Activated naive CD8-positive, alpha-beta T cell (primary cell): ENCODE measurements around the gene OBSL1.

Source experiments
- H3K27ac Mint-ChIP-seq: one replicate; pipeline ENCODE4 v1.8.0; 2021; ENCODE audit warnings: mixed read lengths
- H3K27me3 Mint-ChIP-seq: one replicate; pipeline ENCODE4 v1.8.0; 2021; ENCODE audit warnings: mixed read lengths
- H3K36me3 Mint-ChIP-seq: one replicate; pipeline ENCODE4 v1.8.0; 2021; ENCODE audit warnings: mixed read lengths
- H3K4me1 Mint-ChIP-seq: one replicate; pipeline ENCODE4 v1.8.0; 2021; ENCODE audit warnings: low read depth, mixed read lengths
- H3K4me3 Mint-ChIP-seq: one replicate; pipeline ENCODE4 v1.8.0; 2021; ENCODE audit warnings: mild to moderate bottlenecking, mixed read lengths
- H3K9me3 Mint-ChIP-seq: one replicate; pipeline ENCODE4 v1.8.0; 2021; ENCODE audit warnings: low read depth, mixed read lengths

OBSL1 gene

DNA sequence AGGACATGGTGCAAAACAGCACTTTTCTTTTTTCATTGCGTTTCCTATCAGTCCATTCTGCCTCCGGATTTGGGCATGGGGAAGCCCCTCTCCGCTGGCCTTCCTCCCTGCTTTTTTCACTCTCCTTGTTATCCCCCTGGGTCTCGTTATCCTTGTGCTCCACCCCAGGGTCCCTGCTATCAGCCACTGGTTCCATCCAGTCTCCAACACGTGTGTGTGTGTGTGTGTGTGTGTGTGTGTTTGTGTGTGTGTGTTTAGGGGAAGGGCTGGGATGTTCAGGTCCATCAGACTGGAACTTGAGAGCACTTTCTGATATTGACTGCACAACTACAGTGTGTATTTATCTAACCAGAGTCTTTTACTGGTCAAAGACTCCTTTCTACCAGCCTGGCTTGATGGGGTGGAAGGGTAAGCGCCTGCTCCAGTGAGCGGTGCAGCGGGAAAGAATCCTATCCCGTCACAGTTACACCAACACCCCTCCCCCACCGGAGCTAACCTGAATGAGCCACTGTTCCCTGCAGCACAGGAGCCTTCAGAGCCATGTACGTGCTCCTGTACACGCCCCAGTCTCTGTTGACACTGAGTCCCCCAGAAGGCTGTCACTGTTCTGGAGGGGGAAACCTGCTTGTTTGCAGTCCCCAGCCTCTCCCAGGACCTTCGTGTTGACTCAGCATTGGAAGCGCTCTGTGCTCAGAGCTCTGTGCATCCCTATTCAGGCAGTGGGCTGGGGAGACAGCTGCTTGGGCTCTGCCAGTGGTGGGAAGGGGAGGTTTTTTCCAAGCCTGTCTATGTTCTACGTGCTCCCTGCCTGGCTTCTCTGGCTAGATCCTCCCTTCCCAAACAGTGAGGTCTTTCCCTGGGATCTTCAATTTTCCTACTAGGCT, 5.4 kb upstream of the OBSL1 start:
- Mint-ChIP-seq H3K27ac (no peak overlapping the region), H3K9me3 (no peaks in the 10 kb centered on the region), H3K36me3 (no peaks in the 10 kb centered on the region), H3K4me1 (no peaks in the 10 kb centered on the region), H3K4me3 (no peak overlapping the region), H3K27me3 (peaks cover 14% of the 10 kb centered on the region)

DNA sequence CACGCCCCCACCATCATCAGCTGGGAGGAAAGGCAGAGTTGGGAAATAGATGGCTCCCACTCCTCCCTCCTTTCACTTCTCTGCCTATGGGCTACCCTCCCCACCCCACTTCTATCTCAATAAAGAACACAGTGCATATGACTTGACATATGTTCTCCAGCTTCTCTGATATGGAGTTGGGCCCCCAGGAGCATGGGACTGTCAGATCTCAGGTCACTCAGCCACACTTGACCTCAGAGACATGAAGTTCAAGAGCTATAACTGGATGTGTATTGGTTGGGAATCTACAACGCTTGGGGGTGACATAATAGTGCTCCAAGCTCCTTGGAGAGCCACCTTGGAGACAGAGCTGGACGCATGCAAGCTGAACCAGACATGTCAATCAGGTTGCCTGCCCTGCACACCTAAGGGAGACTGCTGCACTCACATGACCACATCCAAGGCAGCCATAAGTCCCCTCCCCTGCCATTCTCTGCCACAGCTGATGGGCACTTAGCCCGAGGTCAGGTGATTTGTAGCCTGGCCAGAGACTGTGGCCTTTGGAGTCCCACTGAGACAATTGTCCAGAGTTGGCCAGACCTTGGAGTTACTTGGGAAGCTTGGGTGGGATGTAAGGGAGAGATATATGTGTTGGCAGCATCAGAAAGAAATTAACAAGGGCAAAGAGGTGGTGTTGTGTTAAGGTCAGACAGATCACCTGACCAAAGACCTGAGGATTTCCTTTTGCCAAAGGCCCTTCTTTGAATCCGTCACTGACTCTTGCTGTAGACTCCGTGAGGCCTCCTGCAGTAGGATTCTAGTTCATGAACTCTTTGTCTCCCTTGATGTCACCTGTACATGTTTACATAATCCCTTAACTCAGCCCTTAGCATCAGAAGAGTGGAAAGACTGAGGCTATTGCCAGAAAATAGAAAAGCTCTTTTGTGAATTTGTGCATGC, 4.5 kb upstream of the OBSL1 start:
- Mint-ChIP-seq H3K27me3 (peaks cover 15% of the 10 kb centered on the region), H3K27ac (no peak overlapping the region), H3K36me3 (no peaks in the 10 kb centered on the region), H3K4me1 (no peaks in the 10 kb centered on the region), H3K4me3 (no peak overlapping the region), H3K9me3 (no peaks in the 10 kb centered on the region)

DNA sequence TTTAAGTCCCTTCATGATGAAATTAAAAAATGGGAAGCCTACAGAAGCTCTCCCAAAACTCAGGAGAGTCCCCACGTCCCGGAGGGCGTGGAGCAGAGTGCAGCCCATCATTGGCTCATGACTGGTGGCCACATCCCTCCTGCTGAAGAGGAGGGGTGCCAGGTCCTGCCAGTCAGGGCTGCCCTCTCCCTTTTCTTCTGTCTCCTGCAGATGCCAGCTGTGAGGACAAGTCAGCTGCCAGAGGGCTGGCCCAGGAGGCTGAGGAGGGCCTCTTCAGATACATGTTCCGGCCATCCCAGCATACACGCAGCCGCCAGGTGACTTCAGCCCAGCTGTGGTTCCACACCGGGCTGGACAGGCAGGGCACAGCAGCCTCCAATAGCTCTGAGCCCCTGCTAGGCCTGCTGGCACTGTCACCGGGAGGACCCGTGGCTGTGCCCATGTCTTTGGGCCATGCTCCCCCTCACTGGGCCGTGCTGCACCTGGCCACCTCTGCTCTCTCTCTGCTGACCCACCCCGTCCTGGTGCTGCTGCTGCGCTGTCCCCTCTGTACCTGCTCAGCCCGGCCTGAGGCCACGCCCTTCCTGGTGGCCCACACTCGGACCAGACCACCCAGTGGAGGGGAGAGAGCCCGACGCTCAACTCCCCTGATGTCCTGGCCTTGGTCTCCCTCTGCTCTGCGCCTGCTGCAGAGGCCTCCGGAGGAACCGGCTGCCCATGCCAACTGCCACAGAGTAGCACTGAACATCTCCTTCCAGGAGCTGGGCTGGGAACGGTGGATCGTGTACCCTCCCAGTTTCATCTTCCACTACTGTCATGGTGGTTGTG, 3.4 kb upstream of the OBSL1 start:
- no peaks in the 10 kb centered on the region for H3K4me1 Mint-ChIP-seq
- H3K27ac Mint-ChIP-seq: no peak overlapping the region
- no peaks in the 10 kb centered on the region for H3K9me3 Mint-ChIP-seq
- no peaks in the 10 kb centered on the region for H3K36me3 Mint-ChIP-seq
- peaks cover 17% of the 10 kb centered on the region for H3K27me3 Mint-ChIP-seq
- H3K4me3 Mint-ChIP-seq: no peak overlapping the region

- H3K4me3 Mint-ChIP-seq: peak overlapping the region; percentile 14
- peaks cover 23% of the 10 kb centered on the region for H3K27me3 Mint-ChIP-seq
- H3K9me3 Mint-ChIP-seq: no peaks in the 10 kb centered on the region
- no peak overlapping the region for H3K27ac Mint-ChIP-seq
- H3K4me1 Mint-ChIP-seq: no peaks in the 10 kb centered on the region
- no peaks in the 10 kb centered on the region for H3K36me3 Mint-ChIP-seq
Observed at GRCh38 chr2:219573166-219573565, 1.8 kb upstream of the OBSL1 start.

GRCh38 chr2:219572237-219573001, 1.1 kb upstream of the OBSL1 start, which contains the start of gene INHA:
Gene INHA, plus strand, starts transcription at chr2:219572310. Its CDS starts 65 bp downstream, at chr2:219572375.
- no peaks in the 10 kb centered on the region for H3K36me3 Mint-ChIP-seq
- H3K27ac Mint-ChIP-seq: no peak within 1 kb of the TSS
- H3K4me3 Mint-ChIP-seq: peak within 1 kb of the TSS; percentile 27
- H3K27me3 Mint-ChIP-seq: peaks cover 25% of the 10 kb centered on the region
- no peaks in the 10 kb centered on the region for H3K4me1 Mint-ChIP-seq
- H3K9me3 Mint-ChIP-seq: no peaks in the 10 kb centered on the region

- Mint-ChIP-seq H3K27me3 (peaks cover 26% of the 10 kb centered on the region), H3K9me3 (no peaks in the 10 kb centered on the region), H3K27ac (no peak overlapping the region), H3K36me3 (no peaks in the 10 kb centered on the region), H3K4me1 (no peaks in the 10 kb centered on the region), H3K4me3 (no peak overlapping the region)
Observed at GRCh38 chr2:219570924-219571310, 422 bp downstream of the OBSL1 start.

DNA sequence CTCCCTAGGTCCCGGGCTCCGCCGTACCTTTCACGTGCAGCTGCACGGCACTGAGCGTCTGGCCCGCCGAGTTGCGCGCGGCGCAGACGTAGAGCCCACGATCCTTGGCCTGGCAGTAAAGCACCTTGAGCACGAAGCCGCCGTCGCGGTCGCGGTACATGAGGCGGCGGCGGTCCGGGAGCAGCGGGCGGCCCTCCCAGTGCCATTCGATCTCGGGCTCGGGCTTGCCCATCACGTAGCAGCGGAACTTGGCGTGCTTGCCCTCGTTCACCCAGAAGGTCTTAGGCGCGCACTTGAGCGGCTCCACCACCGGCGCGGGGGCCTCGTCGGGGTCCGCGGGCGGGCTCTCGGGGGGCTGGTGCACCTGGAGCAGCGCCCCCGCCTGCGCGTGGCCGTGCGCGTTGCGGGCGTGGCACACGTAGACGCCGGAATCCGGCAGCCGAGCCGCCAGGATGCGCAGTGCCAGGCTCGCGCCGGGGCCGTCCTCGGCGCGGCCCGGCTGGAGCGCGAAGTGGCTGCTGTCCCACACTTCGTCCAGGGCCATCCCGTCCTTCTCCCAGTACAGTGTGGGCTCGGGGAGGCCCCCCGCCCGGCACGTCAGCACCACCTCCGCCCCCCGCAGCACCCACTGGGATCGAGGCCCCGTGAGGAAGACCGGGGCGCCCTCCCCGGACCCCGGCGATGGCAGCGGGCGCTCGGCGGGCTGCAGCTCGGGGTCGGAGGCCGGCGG, 980 bp downstream of the OBSL1 start:
- no peak overlapping the region for H3K27ac Mint-ChIP-seq
- no peaks in the 10 kb centered on the region for H3K4me1 Mint-ChIP-seq
- H3K4me3 Mint-ChIP-seq: peak overlapping the region; percentile 59
- no peaks in the 10 kb centered on the region for H3K36me3 Mint-ChIP-seq
- H3K27me3 Mint-ChIP-seq: peaks cover 26% of the 10 kb centered on the region
- no peaks in the 10 kb centered on the region for H3K9me3 Mint-ChIP-seq

- Mint-ChIP-seq H3K36me3 (no peaks in the 10 kb centered on the region), H3K27me3 (peaks cover 25% of the 10 kb centered on the region), H3K9me3 (no peaks in the 10 kb centered on the region), H3K4me3 (peak overlapping the region; percentile 27), H3K4me1 (no peaks in the 10 kb centered on the region), H3K27ac (no peak overlapping the region)
Observed at GRCh38 chr2:219569635-219570034, 1.7 kb downstream of the OBSL1 start.

- Mint-ChIP-seq H3K4me1 (no peaks in the 10 kb centered on the region), H3K9me3 (no peaks in the 10 kb centered on the region), H3K36me3 (no peaks in the 10 kb centered on the region), H3K27me3 (peaks cover 28% of the 10 kb centered on the region), H3K27ac (no peak overlapping the region), H3K4me3 (peak overlapping the region; percentile 27)
Observed at GRCh38 chr2:219569041-219569440, 2.3 kb downstream of the OBSL1 start.

DNA sequence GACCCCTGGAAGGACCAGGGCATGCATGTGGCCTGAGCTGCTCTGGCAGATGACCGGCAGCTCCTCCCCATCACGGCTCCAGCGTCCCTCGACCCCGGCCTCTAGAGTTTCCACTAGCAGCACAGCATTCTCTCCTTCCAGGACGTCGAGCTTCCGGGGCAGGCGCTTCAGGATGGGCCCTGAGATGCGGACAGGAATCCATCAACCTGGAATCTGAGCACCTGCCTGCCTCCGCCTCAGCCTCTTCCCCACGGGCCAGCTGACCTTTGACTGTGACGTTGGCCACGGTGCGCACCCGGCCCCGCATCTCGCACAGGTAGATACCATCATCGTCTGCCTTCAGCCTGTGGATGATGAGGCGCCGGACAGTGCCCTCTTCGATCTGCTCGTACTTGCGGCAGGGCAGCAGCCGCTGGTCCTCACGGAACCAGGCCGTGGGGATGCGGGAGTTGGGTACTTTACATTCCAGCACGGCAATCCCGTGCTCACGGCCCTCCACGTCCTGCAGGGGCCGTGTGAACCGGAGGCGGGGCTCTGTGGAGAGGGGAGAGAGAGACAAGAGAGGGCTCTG, 3.5 kb downstream of the OBSL1 start:
- H3K4me1 Mint-ChIP-seq: no peaks in the 10 kb centered on the region
- no peaks in the 10 kb centered on the region for H3K9me3 Mint-ChIP-seq
- H3K27ac Mint-ChIP-seq: no peak overlapping the region
- no peaks in the 10 kb centered on the region for H3K36me3 Mint-ChIP-seq
- H3K27me3 Mint-ChIP-seq: peaks cover 22% of the 10 kb centered on the region
- no peak overlapping the region for H3K4me3 Mint-ChIP-seq

DNA sequence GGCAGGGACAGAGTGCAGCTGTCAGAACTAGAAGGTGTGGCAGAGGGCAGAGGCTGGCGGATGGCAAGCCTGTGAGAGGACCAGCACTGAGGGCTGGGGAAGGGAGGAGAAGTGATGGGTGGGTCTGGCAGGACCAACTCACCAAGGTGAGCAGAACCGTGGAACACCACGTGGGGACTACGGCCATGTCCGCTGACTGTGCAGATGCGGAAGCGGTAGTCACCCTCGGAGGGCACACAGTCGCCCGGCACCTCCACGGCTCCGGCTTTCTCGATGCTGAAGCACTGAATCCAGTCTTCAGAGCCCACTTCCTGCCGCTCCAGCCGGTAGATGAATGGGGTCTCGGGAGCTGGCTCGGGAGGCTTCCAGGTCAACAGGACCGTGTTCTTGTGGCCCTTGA, 4.2 kb downstream of the OBSL1 start:
- Mint-ChIP-seq H3K27ac (no peak overlapping the region), H3K27me3 (peaks cover 21% of the 10 kb centered on the region), H3K4me3 (no peak overlapping the region), H3K4me1 (no peaks in the 10 kb centered on the region), H3K9me3 (no peaks in the 10 kb centered on the region), H3K36me3 (no peaks in the 10 kb centered on the region)

- no peaks in the 10 kb centered on the region for H3K36me3 Mint-ChIP-seq
- no peak overlapping the region for H3K27ac Mint-ChIP-seq
- no peaks in the 10 kb centered on the region for H3K9me3 Mint-ChIP-seq
- no peaks in the 10 kb centered on the region for H3K4me1 Mint-ChIP-seq
- no peak overlapping the region for H3K4me3 Mint-ChIP-seq
- peaks cover 17% of the 10 kb centered on the region for H3K27me3 Mint-ChIP-seq
Observed at GRCh38 chr2:219566640-219567039, 4.7 kb downstream of the OBSL1 start.
